ENCODE data around the gene ZSCAN9. TPM values are rescaled to one million over a fixed set of nuclear protein-coding genes. Genes with fewer than 3 reads are reported as not detected.

ZSCAN9 gene
- total and polyA plus RNA-seq, 4 donors = 4.4 to 18.5 (median 14.7) TPM

GRCh38 chr6:28239636-28240035, 14.6 kb downstream of the ZSCAN9 start:
- 73 to 84% methylated on average over 1 of the region's 1 CpG for WGBS, 2 donors
- Histone ChIP-seq H3K9me3 (ENCODE audit: control insufficient read depth, low read length) (peaks cover 2% of the 10 kb centered on the region), H3K27me3 (ENCODE audit: control insufficient read depth in 1 of 2, insufficient read depth in 2 of 2, low read length in 1 of 2) (no peaks in the 10 kb centered on the region), H3K4me1 (ENCODE audit: control insufficient read depth in 1 of 2, insufficient read depth in 2 of 2, low read length in 2 of 2) (no peaks in the 10 kb centered on the region), H3K27ac (ENCODE audit: low read depth in 1 of 2, low read length in 2 of 2) (no peak overlapping the region), H3K4me3 (ENCODE audit: low read length in 2 of 2) (no peak overlapping the region), H3K36me3 (ENCODE audit: control insufficient read depth in 1 of 2, insufficient read depth in 2 of 2, low read length in 1 of 2) (no peaks in the 10 kb centered on the region)
- DNase-seq (no peak), ATAC-seq (ENCODE audit: low FRiP score) (no peak)
- intact Hi-C loops (cut with DNase I) = no loop called here

GRCh38 chr6:28240471-28240870, 15.4 kb downstream of the ZSCAN9 start:
- 91 to 95% methylated on average over 1 of the region's 1 CpG for WGBS, 2 donors
- Histone ChIP-seq H3K4me1 (ENCODE audit: control insufficient read depth in 1 of 2, insufficient read depth in 2 of 2, low read length in 2 of 2) (no peaks in the 10 kb centered on the region), H3K27me3 (ENCODE audit: control insufficient read depth in 1 of 2, insufficient read depth in 2 of 2, low read length in 1 of 2) (no peaks in the 10 kb centered on the region), H3K27ac (ENCODE audit: low read depth in 1 of 2, low read length in 2 of 2) (no peak overlapping the region), H3K9me3 (ENCODE audit: control insufficient read depth, low read length) (peaks cover 2% of the 10 kb centered on the region), H3K36me3 (ENCODE audit: control insufficient read depth in 1 of 2, insufficient read depth in 2 of 2, low read length in 1 of 2) (peaks cover 0 to 2% of the 10 kb centered on the region in 2 donors), H3K4me3 (ENCODE audit: low read length in 2 of 2) (no peak overlapping the region)
- ATAC-seq (ENCODE audit: low FRiP score) (no peak), DNase-seq (no peak)
- intact Hi-C loops (cut with DNase I) = no loop called here

- DNase-seq = no peak
- Histone ChIP-seq H3K27ac (ENCODE audit: low read depth in 1 of 2, low read length in 2 of 2) (no peak overlapping the region), H3K4me1 (ENCODE audit: control insufficient read depth in 1 of 2, insufficient read depth in 2 of 2, low read length in 2 of 2) (no peaks in the 10 kb centered on the region), H3K4me3 (ENCODE audit: low read length in 2 of 2) (no peak overlapping the region), H3K9me3 (ENCODE audit: control insufficient read depth, low read length) (no peaks in the 10 kb centered on the region), H3K27me3 (ENCODE audit: control insufficient read depth in 1 of 2, insufficient read depth in 2 of 2, low read length in 1 of 2) (no peaks in the 10 kb centered on the region), H3K36me3 (ENCODE audit: control insufficient read depth in 1 of 2, insufficient read depth in 2 of 2, low read length in 1 of 2) (peaks cover 2 to 6% of the 10 kb centered on the region in 2 donors)
- WGBS, 2 donors = 94% methylated on average over 3 of the region's 3 CpGs
- intact Hi-C loops (cut with DNase I) = no loop called here
- no peak for ATAC-seq (ENCODE audit: low FRiP score)
Observed at GRCh38 chr6:28243946-28244345, 18.9 kb downstream of the ZSCAN9 start.

DNA sequence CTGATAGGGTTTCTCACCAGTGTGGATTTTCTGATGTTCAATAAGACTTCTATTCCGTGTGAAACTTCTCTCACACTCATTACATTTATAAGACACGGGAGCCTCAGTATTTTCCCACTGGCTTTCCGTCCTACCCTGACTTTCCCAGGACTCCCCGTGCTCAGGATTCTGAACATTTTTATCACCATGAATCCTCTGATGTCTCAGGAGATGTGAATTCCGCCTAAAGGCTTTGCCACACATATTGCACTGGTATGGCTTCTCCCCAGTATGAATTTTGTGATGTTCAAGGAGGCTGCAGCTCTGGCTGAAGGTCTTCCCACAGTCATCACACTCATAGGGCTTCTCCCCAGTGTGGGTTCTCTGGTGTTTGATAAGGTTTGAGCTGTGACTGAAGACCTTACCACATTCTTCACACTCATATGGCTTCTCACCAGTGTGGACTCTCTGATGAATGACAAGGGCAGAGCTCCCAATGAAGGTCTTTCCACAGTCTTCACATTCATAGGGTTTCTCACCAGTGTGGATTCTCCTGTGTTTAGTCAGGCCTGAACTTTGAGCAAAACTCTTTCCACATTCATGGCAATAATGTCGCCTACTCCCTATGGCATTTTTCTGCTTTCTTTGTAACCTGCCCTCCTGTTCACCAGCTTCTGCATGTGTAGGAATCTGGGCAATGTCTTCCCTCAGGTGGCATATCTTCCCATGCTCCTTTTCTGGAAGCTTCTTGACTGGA, 20.3 kb downstream of the ZSCAN9 start:
- no peak overlapping the region for H3K27ac ChIP-seq (ENCODE audit: low read depth in 1 of 2, low read length in 2 of 2)
- no peaks in the 10 kb centered on the region for H3K4me1 ChIP-seq (ENCODE audit: control insufficient read depth in 1 of 2, insufficient read depth in 2 of 2, low read length in 2 of 2)
- intact Hi-C loops (cut with DNase I) = no loop called here
- DNase-seq = no peak
- H3K36me3 ChIP-seq (ENCODE audit: control insufficient read depth in 1 of 2, insufficient read depth in 2 of 2, low read length in 1 of 2) = peaks cover 2 to 6% of the 10 kb centered on the region in 2 donors
- 87 to 94% methylated on average over 6 of the region's 6 CpGs for WGBS, 2 donors
- no peak for ATAC-seq (ENCODE audit: low FRiP score)
- H3K27me3 ChIP-seq (ENCODE audit: control insufficient read depth in 1 of 2, insufficient read depth in 2 of 2, low read length in 1 of 2) = no peaks in the 10 kb centered on the region
- no peaks in the 10 kb centered on the region for H3K9me3 ChIP-seq (ENCODE audit: control insufficient read depth, low read length)
- no peak overlapping the region for H3K4me3 ChIP-seq (ENCODE audit: low read length in 2 of 2)

- DNase-seq = no peak
- ATAC-seq (ENCODE audit: low FRiP score) = no peak
- intact Hi-C loops (cut with DNase I) = no loop called here
- H3K36me3 ChIP-seq (ENCODE audit: control insufficient read depth in 1 of 2, insufficient read depth in 2 of 2, low read length in 1 of 2) = peaks cover 2 to 6% of the 10 kb centered on the region in 2 donors
- H3K4me3 ChIP-seq (ENCODE audit: low read length in 2 of 2) = no peak overlapping the region
- 67 to 84% methylated on average over 1 of the region's 1 CpG for WGBS, 2 donors
- no peaks in the 10 kb centered on the region for H3K27me3 ChIP-seq (ENCODE audit: control insufficient read depth in 1 of 2, insufficient read depth in 2 of 2, low read length in 1 of 2)
- no peaks in the 10 kb centered on the region for H3K4me1 ChIP-seq (ENCODE audit: control insufficient read depth in 1 of 2, insufficient read depth in 2 of 2, low read length in 2 of 2)
- H3K9me3 ChIP-seq (ENCODE audit: control insufficient read depth, low read length) = no peaks in the 10 kb centered on the region
- no peak overlapping the region for H3K27ac ChIP-seq (ENCODE audit: low read depth in 1 of 2, low read length in 2 of 2)
Observed at GRCh38 chr6:28248916-28249315, 23.8 kb downstream of the ZSCAN9 start.

DNA sequence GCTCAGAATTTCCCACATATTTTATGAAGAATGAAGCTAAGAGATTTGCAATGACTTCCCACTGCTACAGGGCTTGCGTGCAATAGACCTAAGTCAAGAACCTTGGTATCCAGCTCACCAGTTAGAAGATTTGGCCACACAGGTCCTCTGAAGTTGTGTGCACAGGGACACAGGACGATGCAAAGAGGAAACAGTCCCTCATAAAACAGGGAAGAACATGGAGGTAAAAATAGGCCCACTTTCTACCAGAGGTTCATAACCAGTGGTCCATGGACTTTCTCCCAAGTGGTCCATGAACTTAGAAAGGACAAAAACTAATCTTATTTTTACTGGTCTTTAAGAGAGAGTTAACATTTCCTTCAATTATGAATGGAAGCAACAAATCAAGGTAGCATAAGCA, 25.7 kb downstream of the ZSCAN9 start:
- Histone ChIP-seq H3K9me3 (ENCODE audit: control insufficient read depth, low read length) (no peaks in the 10 kb centered on the region), H3K4me1 (ENCODE audit: control insufficient read depth in 1 of 2, insufficient read depth in 2 of 2, low read length in 2 of 2) (no peaks in the 10 kb centered on the region), H3K4me3 (ENCODE audit: low read length in 2 of 2) (peak overlapping the region in 1 of 2 donors; percentile 16), H3K27ac (ENCODE audit: low read depth in 1 of 2, low read length in 2 of 2) (no peak overlapping the region), H3K27me3 (ENCODE audit: control insufficient read depth in 1 of 2, insufficient read depth in 2 of 2, low read length in 1 of 2) (no peaks in the 10 kb centered on the region), H3K36me3 (ENCODE audit: control insufficient read depth in 1 of 2, insufficient read depth in 2 of 2, low read length in 1 of 2) (peaks cover 2% of the 10 kb centered on the region in 2 donors)
- intact Hi-C loops (cut with DNase I) = loop anchor here (5.0 to 10.0 kb wide), 4 partner anchors 33 to 116 kb away; partner anchors contain the start of gene ZKSCAN8 (in 1 of the 2)
- ATAC-seq (ENCODE audit: low FRiP score) (no peak), DNase-seq (no peak)
- 71 to 79% methylated on average over 2 of the region's 2 CpGs for WGBS, 2 donors

DNA sequence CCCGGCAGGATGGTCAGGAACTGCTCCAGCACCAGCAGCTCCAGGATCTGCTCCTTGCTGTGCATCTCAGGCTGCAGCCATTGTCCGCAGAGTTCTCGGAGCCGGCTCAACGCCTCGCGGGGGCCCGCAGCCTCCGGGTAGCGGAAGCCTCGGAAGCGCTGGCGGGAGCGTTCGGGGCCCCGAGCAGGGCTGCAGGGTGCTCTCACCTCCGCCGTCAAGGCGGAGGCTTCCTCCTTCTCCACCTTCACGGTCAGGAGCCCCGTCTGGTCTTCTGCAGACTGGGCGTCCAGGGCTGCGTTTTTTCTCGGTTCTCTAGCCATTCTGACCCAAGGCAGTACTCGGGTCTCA, 26.6 kb downstream of the ZSCAN9 start:
- DNase-seq = peak in 1 of 2 donors; percentile 75
- H3K36me3 ChIP-seq (ENCODE audit: control insufficient read depth in 1 of 2, insufficient read depth in 2 of 2, low read length in 1 of 2) = peaks cover 0 to 2% of the 10 kb centered on the region in 2 donors
- H3K4me1 ChIP-seq (ENCODE audit: control insufficient read depth in 1 of 2, insufficient read depth in 2 of 2, low read length in 2 of 2) = no peaks in the 10 kb centered on the region
- WGBS, 2 donors = 0 to 1% methylated on average over 24 to 25 of the region's 25 CpGs
- ATAC-seq (ENCODE audit: low FRiP score) = peak; percentile 44
- no peaks in the 10 kb centered on the region for H3K9me3 ChIP-seq (ENCODE audit: control insufficient read depth, low read length)
- H3K27ac ChIP-seq (ENCODE audit: low read depth in 1 of 2, low read length in 2 of 2) = no peak overlapping the region
- H3K4me3 ChIP-seq (ENCODE audit: low read length in 2 of 2) = peak overlapping the region; percentile 87 to 98
- no peaks in the 10 kb centered on the region for H3K27me3 ChIP-seq (ENCODE audit: control insufficient read depth in 1 of 2, insufficient read depth in 2 of 2, low read length in 1 of 2)
- intact Hi-C loops (cut with DNase I) = loop anchor here (5.0 to 10.0 kb wide), 4 partner anchors 34 to 117 kb away; partner anchors contain the start of gene ZKSCAN8 (in 1 of the 2)

DNA sequence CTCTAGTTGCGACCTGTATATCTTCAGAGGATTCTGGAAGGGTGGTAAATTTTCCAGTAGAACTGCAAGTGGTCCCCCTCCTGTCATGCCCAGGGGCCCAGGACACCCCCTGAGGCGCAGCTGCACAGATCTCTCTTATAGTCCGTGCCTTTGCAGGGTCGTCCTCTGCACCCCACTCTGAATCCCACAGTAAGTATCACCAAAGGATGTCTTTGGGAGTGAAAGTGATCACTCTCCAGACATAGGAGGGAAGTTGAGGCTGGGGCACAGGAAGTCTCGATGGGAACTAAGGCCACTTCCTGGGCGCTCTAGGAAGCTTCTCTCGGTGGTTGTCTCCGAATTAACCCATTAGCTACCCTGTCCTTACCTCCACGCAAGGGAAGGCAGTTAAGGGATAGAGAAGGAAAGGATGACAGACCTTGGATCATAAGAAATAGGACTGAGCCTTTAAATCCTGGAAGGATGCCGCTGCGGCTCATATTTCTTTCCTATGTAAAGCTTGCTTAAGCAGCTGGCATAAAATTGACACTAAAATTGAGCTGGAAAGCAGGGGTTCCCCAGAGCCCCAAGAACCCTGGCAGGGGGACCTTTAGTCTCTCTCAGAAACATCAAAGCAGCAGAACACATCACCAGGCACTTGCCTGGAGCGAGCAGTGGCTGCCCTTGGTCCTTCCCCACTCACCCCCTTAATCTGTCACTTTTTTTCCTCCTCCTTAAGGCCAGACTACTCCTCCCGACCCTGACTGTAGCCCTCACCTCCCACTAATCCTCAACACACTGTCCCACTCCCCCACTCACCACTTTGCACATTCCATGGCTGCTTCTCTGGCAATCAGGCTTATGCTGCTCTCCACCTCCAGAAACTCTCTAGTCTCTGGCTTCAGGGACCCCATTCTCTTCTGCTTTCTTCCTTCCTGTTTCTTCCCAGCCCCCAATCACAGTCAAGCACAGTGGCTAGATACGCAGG, 27.2 kb downstream of the ZSCAN9 start, which contains the start of gene ZKSCAN4:
ZKSCAN4 (minus strand) TSS at position 261 of the 967 bp plus-strand sequence. CDS start 289 bp downstream, outside the sequence.
- peak within 1 kb of the TSS; percentile 87 to 98 for H3K4me3 ChIP-seq (ENCODE audit: low read length in 2 of 2)
- 7% methylated on average over 14 of the region's 14 CpGs for WGBS, 2 donors
- H3K4me1 ChIP-seq (ENCODE audit: control insufficient read depth in 1 of 2, insufficient read depth in 2 of 2, low read length in 2 of 2) = no peaks in the 10 kb centered on the region
- H3K36me3 ChIP-seq (ENCODE audit: control insufficient read depth in 1 of 2, insufficient read depth in 2 of 2, low read length in 1 of 2) = peaks cover 0 to 2% of the 10 kb centered on the region in 2 donors
- ATAC-seq (ENCODE audit: low FRiP score) = peak; percentile 95
- H3K27me3 ChIP-seq (ENCODE audit: control insufficient read depth in 1 of 2, insufficient read depth in 2 of 2, low read length in 1 of 2) = no peaks in the 10 kb centered on the region
- peak; percentile 84 to 85 for DNase-seq
- H3K27ac ChIP-seq (ENCODE audit: low read depth in 1 of 2, low read length in 2 of 2) = no peak within 1 kb of the TSS
- intact Hi-C loops (cut with DNase I) = loop anchor here (5.0 to 10.0 kb wide), 4 partner anchors 35 to 117 kb away; partner anchors contain the start of gene ZKSCAN8 (in 1 of the 2)
- no peaks in the 10 kb centered on the region for H3K9me3 ChIP-seq (ENCODE audit: control insufficient read depth, low read length)

Data from aorta (tissue), 5 donors.